H1 (cell line): ENCODE results near the gene AQP11.

Experiments used
- CHD2 ChIP-seq: IDR thresholded peaks from 2 replicates; pipeline ENCODE4 v1.6.1; 2012; ENCODE audit warnings: low read length, improper control_type of control experiment
- PHF8 ChIP-seq: fragments of 200-600 bp; sonication (generic); conservative IDR thresholded peaks from 2 replicates; pipeline ENCODE4 v1.7.1; 2012; ENCODE audit warnings: low read depth, mild to moderate bottlenecking, inconsistent platforms, low read length, moderate library complexity
- SIX5 ChIP-seq: IDR thresholded peaks from 2 replicates; pipeline ENCODE4 v1.6.1; 2011; ENCODE audit warnings: mild to moderate bottlenecking, low read depth, low read length
- SRF ChIP-seq: IDR thresholded peaks from 2 replicates; pipeline ENCODE4 v1.6.1; 2011; ENCODE audit warnings: mild to moderate bottlenecking, low read depth, low read length, moderate library complexity
- TAF7 ChIP-seq: optimal IDR thresholded peaks from 2 replicates; pipeline ENCODE3; 2011; ENCODE audit warnings: low read depth, mild to moderate bottlenecking, inconsistent platforms, low read length, moderate library complexity, borderline replicate concordance
- ZNF274 ChIP-seq: IDR thresholded peaks from 2 replicates; pipeline ENCODE4 v1.7.0; 2012; ENCODE audit warnings: low read length, borderline replicate concordance; ENCODE audit errors: extremely low read depth
- TF ChIP-seq, protein P1 (sequence below), 3 experiments: IDR thresholded peaks; 1 replicate in 2 of 3; 2 replicates in 1 of 3; pipeline versions ENCODE4 v1.5.1 to v1.6.1; 2011; ENCODE audit warnings: low read length in 3 of 3, mild to moderate bottlenecking in 3 of 3, inconsistent platforms in 2 of 3, low read depth in 1 of 3, moderate library complexity in 1 of 3; ENCODE audit not compliant: insufficient read depth in 1 of 3; ENCODE audit errors: control extremely low read depth in 1 of 3

DNA sequence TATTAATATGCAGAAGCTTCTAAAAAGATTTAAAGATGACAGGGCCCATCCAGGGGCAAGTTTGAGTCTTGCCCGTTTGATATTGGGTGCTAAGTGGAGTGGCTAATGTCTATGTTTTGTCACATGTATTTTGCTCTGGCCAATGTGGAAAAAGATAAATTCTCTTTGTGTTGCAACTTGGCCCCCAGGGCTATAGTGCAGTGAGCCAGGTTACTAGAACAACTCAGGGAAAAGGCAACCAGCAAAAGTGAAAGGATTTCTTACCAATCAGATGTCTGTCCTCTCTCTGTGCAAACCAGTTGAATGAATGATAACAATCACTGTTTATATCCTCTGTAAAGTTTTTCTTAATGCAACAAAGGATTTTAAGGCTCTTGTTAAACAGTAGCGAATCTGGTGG, 52.5 kb downstream of the AQP11 start:
- TF ChIP-seq, protein P1, sequence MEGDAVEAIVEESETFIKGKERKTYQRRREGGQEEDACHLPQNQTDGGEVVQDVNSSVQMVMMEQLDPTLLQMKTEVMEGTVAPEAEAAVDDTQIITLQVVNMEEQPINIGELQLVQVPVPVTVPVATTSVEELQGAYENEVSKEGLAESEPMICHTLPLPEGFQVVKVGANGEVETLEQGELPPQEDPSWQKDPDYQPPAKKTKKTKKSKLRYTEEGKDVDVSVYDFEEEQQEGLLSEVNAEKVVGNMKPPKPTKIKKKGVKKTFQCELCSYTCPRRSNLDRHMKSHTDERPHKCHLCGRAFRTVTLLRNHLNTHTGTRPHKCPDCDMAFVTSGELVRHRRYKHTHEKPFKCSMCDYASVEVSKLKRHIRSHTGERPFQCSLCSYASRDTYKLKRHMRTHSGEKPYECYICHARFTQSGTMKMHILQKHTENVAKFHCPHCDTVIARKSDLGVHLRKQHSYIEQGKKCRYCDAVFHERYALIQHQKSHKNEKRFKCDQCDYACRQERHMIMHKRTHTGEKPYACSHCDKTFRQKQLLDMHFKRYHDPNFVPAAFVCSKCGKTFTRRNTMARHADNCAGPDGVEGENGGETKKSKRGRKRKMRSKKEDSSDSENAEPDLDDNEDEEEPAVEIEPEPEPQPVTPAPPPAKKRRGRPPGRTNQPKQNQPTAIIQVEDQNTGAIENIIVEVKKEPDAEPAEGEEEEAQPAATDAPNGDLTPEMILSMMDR (IDR thresholded peaks at IDR 0.05; ENCODE audit: control extremely low read depth in 1 of 3, insufficient read depth in 1 of 3, low read depth in 1 of 3, low read length in 3 of 3): no peak
- TF ChIP-seq TAF7 (no peak), CHD2 (no peak), PHF8 (no peak), SIX5 (no peak), SRF (no peak), ZNF274 (no peak)
